GM23338 (cell line): ENCODE data around the gene DNASE1L2. TPM values are rescaled to one million over a fixed set of nuclear protein-coding genes. Genes with fewer than 3 reads are reported as not detected.

ENCODE experiments used
- ATAC-seq: fragments of 200-7000 bp; cut with Tn5 transposase; 3 replicates; pipeline ENCODE4 v1.9.1; 2020
- DNase-seq: peaks from one replicate; pipeline ENCODE4 v3.0.0-alpha.2; 2015; ENCODE audit warnings: low spot score
- H2AFZ ChIP-seq: fragments of 200-600 bp; sonication (generic); 2 replicates; pipeline ENCODE4 v1.8.0; 2016; ENCODE audit warnings: antibody characterized with exemption, mild to moderate bottlenecking, moderate library complexity
- H3F3A ChIP-seq: fragments of 200-600 bp; sonication (generic); replicated peaks from 2 replicates; pipeline ENCODE4 v1.8.0; 2017; ENCODE audit warnings: antibody characterized with exemption, mixed run types, low read depth
- H3K27ac ChIP-seq: fragments of 200-600 bp; sonication (generic); 2 replicates; pipeline ENCODE4 v1.6.1; 2016; ENCODE audit warnings: low read depth
- H3K27me3 ChIP-seq: fragments of 200-600 bp; sonication (generic); 2 replicates; pipeline ENCODE4 v1.8.0; 2016; ENCODE audit warnings: mild to moderate bottlenecking, mixed run types, moderate library complexity; ENCODE audit not compliant: insufficient read depth
- H3K36me3 ChIP-seq: fragments of 200-600 bp; sonication (generic); 2 replicates; pipeline ENCODE4 v1.8.0; 2016; ENCODE audit warnings: mild to moderate bottlenecking; ENCODE audit not compliant: insufficient read depth
- H3K4me1 ChIP-seq: fragments of 200-600 bp; sonication (generic); 2 replicates; pipeline ENCODE4 v1.8.0; 2016; ENCODE audit warnings: mild to moderate bottlenecking, moderate library complexity; ENCODE audit not compliant: insufficient read depth
- H3K4me2 ChIP-seq: fragments of 200-600 bp; sonication (generic); 2 replicates; pipeline ENCODE4 v1.7.1; 2017; ENCODE audit warnings: mixed run types
- H3K4me3 ChIP-seq: fragments of 200-600 bp; sonication (generic); 2 replicates; pipeline ENCODE4 v1.6.1; 2016; ENCODE audit warnings: mixed run types
- H3K79me2 ChIP-seq: fragments of 200-600 bp; sonication (generic); replicated peaks from 2 replicates; pipeline ENCODE4 v1.8.0; 2017; ENCODE audit warnings: mild to moderate bottlenecking; ENCODE audit not compliant: insufficient read depth
- H3K9me2 ChIP-seq: fragments of 200-600 bp; sonication (generic); 2 replicates; pipeline ENCODE4 v1.8.0; 2017; ENCODE audit not compliant: insufficient read depth
- H4K20me1 ChIP-seq: fragments of 200-600 bp; sonication (generic); replicated peaks from 2 replicates; pipeline ENCODE4 v1.8.0; 2017; ENCODE audit warnings: mild to moderate bottlenecking; ENCODE audit not compliant: insufficient read depth
- H3K27ac Mint-ChIP-seq: 2 replicates; pipeline ENCODE4 v1.8.0; 2020; ENCODE audit warnings: inconsistent platforms, mild to moderate bottlenecking, moderate library complexity, mixed read lengths
- H3K27me3 Mint-ChIP-seq: 3 replicates; pipeline ENCODE4 v1.8.0; 2022; ENCODE audit warnings: low read depth, mild to moderate bottlenecking, moderate library complexity, mixed read lengths, inconsistent platforms; ENCODE audit not compliant: insufficient read depth, poor library complexity
- H3K36me3 Mint-ChIP-seq: 3 replicates; pipeline ENCODE4 v1.8.0; 2021; ENCODE audit warnings: low read depth, mild to moderate bottlenecking, inconsistent platforms, moderate library complexity, mixed read lengths
- H3K4me1 Mint-ChIP-seq: 3 replicates; pipeline ENCODE4 v1.8.0; 2020; ENCODE audit warnings: mild to moderate bottlenecking, inconsistent platforms, mixed read lengths
- H3K4me3 Mint-ChIP-seq: 3 replicates; pipeline ENCODE4 v1.8.0; 2021; ENCODE audit warnings: moderate library complexity, mild to moderate bottlenecking, inconsistent platforms, mixed read lengths
- H3K9me3 Mint-ChIP-seq: 3 replicates; pipeline ENCODE4 v1.8.0; 2020; ENCODE audit warnings: moderate library complexity, mild to moderate bottlenecking, inconsistent platforms, mixed read lengths
- CREB1 ChIP-seq: fragments of 250-450 bp; sonication (Bioruptor Pico); IDR thresholded peaks from 2 replicates; pipeline ENCODE4 v1.5.0; 2020; ENCODE audit warnings: low read depth, mild to moderate bottlenecking, moderate library complexity
- EZH2 ChIP-seq: fragments of 200-600 bp; sonication (generic); IDR thresholded peaks from one replicate; pipeline ENCODE4 v1.8.0; 2017; ENCODE audit warnings: antibody characterized with exemption, mild to moderate bottlenecking, low read depth; ENCODE audit not compliant: unreplicated experiment
- EZH2phosphoT487 ChIP-seq: fragments of 200-600 bp; sonication (generic); IDR thresholded peaks from one replicate; pipeline ENCODE4 v1.8.1; 2018; ENCODE audit warnings: antibody characterized with exemption; ENCODE audit not compliant: unreplicated experiment
- JUNB ChIP-seq: IDR thresholded peaks from one replicate; pipeline ENCODE4 v1.6.1; 2016; ENCODE audit warnings: antibody characterized with exemption; ENCODE audit not compliant: unreplicated experiment
- NANOG ChIP-seq: IDR thresholded peaks from 2 replicates; pipeline ENCODE4 v1.6.1; 2016; ENCODE audit warnings: antibody characterized with exemption, borderline replicate concordance
- POLR2AphosphoS5 ChIP-seq: IDR thresholded peaks from 2 replicates; pipeline ENCODE4 v1.6.1; 2016; ENCODE audit warnings: antibody characterized with exemption, low read depth
- STAT1 ChIP-seq: IDR thresholded peaks from one replicate; pipeline ENCODE4 v1.6.1; 2016; ENCODE audit warnings: antibody characterized with exemption; ENCODE audit not compliant: unreplicated experiment
- ZNF114 ChIP-seq: fragments of 250-450 bp; sonication (Bioruptor Pico); IDR thresholded peaks from 2 replicates; pipeline ENCODE4 v1.5.0; 2020; ENCODE audit warnings: mild to moderate bottlenecking, moderate library complexity
- ZNF331 ChIP-seq: fragments of 250-450 bp; sonication (Bioruptor Pico); IDR thresholded peaks from 2 replicates; pipeline ENCODE4 v1.5.0; 2020; ENCODE audit warnings: low read depth, mild to moderate bottlenecking, moderate library complexity
- polyA plus RNA-seq: library from polyadenylated mRNA; unstranded; fragments of >200 nt; fragmentation: Nextera tagmentation; extraction: Ambion mirVana; gene quantifications from 2 replicates; pipeline ENCODE4 v1.2.1, GENCODE V29; 2016
- total RNA-seq: library from RNA; depleted of rRNA; stranded (reverse); fragments of >200 nt; shearing (Covaris generic); gene quantifications from 2 replicates; pipeline ENCODE4 v1.2.3, GENCODE V29; 2014
- TF ChIP-seq, protein P1 (sequence below): fragments of 250-450 bp; sonication (Bioruptor Pico); IDR thresholded peaks from 2 replicates; pipeline ENCODE4 v1.5.0; 2020; ENCODE audit warnings: mild to moderate bottlenecking, moderate library complexity
- TF ChIP-seq, protein P2 (sequence below): IDR thresholded peaks from 2 replicates; pipeline ENCODE4 v1.6.1; 2016; ENCODE audit warnings: antibody characterized with exemption
- TF ChIP-seq, protein P3 (sequence below): IDR thresholded peaks from one replicate; pipeline ENCODE4 v1.6.1; 2018; ENCODE audit warnings: antibody characterized with exemption; ENCODE audit not compliant: unreplicated experiment
- TF ChIP-seq, protein P4 (sequence below), 2 experiments: fragments of 200-600 bp in 1 of 2; sonication (generic) in 1 of 2; conservative IDR thresholded peaks; 2 replicates each; pipeline versions ENCODE4 v1.5.1 to v1.6.1; 2016 to 2017; ENCODE audit warnings: antibody characterized with exemption in 2 of 2, low read depth in 2 of 2, mild to moderate bottlenecking in 2 of 2, moderate library complexity in 1 of 2

The DNASE1L2 gene
- total and polyA plus RNA-seq, 2 experiments from 2014 or later, result 0.23 TPM; not detected in 1

DNA sequence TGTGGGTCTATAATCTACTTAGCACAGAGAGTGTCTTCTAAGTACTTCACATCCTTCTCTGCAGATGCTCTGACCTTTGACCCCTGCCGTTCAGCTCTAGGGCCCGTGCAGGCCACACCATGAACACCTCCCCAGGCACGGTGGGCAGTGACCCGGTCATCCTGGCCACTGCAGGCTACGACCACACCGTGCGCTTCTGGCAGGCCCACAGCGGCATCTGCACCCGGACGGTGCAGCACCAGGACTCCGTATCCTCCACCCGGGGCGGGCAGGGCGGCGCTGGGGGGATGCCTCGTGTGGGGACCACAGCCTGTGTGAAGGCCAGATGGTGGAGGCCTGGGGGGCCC is 30.3 kb upstream of the DNASE1L2 start:
- Mint-ChIP-seq H3K36me3 (peaks cover 14% of the 10 kb centered on the region), H3K9me3 (no peaks in the 10 kb centered on the region), H3K4me3 (peak overlapping the region; percentile 84), H3K4me1 (peaks cover 13% of the 10 kb centered on the region), H3K27me3 (peaks cover 19% of the 10 kb centered on the region), H3K27ac (no peak overlapping the region)
- Histone ChIP-seq H3K79me2 (no peaks in the 10 kb centered on the region), H3K4me2 (peak overlapping the region; percentile 95), H2AFZ (no peak overlapping the region; the same call in 1 of the 2 replicates), H3K27ac (no peak overlapping the region), H4K20me1 (no peaks in the 10 kb centered on the region), H3K36me3 (no peaks in the 10 kb centered on the region), H3K4me3 (peak overlapping the region; percentile 95), H3K9me2 (no peaks in the 10 kb centered on the region), H3K27me3 (peaks cover 10% of the 10 kb centered on the region; the same call in 1 of the 2 replicates), H3K4me1 (peaks cover 4% of the 10 kb centered on the region; the same call in 1 of the 2 replicates), H3F3A (peaks cover 4% of the 10 kb centered on the region; the same call in 1 of the 2 replicates)
- DNase-seq, result no peak
- ATAC-seq, result peak; percentile 28
- TF ChIP-seq ZNF114 (CRISPR knock-in tag), result no peak
- TF ChIP-seq CREB1 (CRISPR knock-in tag), result no peak
- TF ChIP-seq POLR2AphosphoS5, result no peak
- no peak for TF ChIP-seq ZNF331 (CRISPR knock-in tag)
- TF ChIP-seq STAT1, result no peak
- TF ChIP-seq, protein P1, sequence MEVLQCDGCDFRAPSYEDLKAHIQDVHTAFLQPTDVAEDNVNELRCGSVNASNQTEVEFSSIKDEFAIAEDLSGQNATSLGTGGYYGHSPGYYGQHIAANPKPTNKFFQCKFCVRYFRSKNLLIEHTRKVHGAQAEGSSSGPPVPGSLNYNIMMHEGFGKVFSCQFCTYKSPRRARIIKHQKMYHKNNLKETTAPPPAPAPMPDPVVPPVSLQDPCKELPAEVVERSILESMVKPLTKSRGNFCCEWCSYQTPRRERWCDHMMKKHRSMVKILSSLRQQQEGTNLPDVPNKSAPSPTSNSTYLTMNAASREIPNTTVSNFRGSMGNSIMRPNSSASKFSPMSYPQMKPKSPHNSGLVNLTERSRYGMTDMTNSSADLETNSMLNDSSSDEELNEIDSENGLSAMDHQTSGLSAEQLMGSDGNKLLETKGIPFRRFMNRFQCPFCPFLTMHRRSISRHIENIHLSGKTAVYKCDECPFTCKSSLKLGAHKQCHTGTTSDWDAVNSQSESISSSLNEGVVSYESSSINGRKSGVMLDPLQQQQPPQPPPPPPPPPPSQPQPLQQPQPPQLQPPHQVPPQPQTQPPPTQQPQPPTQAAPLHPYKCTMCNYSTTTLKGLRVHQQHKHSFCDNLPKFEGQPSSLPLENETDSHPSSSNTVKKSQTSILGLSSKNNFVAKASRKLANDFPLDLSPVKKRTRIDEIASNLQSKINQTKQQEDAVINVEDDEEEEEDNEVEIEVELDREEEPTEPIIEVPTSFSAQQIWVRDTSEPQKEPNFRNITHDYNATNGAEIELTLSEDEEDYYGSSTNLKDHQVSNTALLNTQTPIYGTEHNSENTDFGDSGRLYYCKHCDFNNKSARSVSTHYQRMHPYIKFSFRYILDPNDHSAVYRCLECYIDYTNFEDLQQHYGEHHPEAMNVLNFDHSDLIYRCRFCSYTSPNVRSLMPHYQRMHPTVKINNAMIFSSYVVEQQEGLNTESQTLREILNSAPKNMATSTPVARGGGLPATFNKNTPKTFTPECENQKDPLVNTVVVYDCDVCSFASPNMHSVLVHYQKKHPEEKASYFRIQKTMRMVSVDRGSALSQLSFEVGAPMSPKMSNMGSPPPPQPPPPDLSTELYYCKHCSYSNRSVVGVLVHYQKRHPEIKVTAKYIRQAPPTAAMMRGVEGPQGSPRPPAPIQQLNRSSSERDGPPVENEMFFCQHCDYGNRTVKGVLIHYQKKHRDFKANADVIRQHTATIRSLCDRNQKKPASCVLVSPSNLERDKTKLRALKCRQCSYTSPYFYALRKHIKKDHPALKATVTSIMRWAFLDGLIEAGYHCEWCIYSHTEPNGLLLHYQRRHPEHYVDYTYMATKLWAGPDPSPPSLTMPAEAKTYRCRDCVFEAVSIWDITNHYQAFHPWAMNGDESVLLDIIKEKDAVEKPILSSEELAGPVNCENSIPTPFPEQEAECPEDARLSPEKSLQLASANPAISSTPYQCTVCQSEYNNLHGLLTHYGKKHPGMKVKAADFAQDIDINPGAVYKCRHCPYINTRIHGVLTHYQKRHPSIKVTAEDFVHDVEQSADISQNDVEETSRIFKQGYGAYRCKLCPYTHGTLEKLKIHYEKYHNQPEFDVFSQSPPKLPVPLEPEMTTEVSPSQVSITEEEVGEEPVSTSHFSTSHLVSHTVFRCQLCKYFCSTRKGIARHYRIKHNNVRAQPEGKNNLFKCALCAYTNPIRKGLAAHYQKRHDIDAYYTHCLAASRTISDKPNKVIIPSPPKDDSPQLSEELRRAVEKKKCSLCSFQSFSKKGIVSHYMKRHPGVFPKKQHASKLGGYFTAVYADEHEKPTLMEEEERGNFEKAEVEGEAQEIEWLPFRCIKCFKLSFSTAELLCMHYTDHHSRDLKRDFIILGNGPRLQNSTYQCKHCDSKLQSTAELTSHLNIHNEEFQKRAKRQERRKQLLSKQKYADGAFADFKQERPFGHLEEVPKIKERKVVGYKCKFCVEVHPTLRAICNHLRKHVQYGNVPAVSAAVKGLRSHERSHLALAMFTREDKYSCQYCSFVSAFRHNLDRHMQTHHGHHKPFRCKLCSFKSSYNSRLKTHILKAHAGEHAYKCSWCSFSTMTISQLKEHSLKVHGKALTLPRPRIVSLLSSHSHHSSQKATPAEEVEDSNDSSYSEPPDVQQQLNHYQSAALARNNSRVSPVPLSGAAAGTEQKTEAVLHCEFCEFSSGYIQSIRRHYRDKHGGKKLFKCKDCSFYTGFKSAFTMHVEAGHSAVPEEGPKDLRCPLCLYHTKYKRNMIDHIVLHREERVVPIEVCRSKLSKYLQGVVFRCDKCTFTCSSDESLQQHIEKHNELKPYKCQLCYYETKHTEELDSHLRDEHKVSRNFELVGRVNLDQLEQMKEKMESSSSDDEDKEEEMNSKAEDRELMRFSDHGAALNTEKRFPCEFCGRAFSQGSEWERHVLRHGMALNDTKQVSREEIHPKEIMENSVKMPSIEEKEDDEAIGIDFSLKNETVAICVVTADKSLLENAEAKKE (CRISPR knock-in tag), result no peak
- TF ChIP-seq, protein P2, sequence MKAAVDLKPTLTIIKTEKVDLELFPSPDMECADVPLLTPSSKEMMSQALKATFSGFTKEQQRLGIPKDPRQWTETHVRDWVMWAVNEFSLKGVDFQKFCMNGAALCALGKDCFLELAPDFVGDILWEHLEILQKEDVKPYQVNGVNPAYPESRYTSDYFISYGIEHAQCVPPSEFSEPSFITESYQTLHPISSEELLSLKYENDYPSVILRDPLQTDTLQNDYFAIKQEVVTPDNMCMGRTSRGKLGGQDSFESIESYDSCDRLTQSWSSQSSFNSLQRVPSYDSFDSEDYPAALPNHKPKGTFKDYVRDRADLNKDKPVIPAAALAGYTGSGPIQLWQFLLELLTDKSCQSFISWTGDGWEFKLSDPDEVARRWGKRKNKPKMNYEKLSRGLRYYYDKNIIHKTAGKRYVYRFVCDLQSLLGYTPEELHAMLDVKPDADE, result no peak
- TF ChIP-seq, protein P3, sequence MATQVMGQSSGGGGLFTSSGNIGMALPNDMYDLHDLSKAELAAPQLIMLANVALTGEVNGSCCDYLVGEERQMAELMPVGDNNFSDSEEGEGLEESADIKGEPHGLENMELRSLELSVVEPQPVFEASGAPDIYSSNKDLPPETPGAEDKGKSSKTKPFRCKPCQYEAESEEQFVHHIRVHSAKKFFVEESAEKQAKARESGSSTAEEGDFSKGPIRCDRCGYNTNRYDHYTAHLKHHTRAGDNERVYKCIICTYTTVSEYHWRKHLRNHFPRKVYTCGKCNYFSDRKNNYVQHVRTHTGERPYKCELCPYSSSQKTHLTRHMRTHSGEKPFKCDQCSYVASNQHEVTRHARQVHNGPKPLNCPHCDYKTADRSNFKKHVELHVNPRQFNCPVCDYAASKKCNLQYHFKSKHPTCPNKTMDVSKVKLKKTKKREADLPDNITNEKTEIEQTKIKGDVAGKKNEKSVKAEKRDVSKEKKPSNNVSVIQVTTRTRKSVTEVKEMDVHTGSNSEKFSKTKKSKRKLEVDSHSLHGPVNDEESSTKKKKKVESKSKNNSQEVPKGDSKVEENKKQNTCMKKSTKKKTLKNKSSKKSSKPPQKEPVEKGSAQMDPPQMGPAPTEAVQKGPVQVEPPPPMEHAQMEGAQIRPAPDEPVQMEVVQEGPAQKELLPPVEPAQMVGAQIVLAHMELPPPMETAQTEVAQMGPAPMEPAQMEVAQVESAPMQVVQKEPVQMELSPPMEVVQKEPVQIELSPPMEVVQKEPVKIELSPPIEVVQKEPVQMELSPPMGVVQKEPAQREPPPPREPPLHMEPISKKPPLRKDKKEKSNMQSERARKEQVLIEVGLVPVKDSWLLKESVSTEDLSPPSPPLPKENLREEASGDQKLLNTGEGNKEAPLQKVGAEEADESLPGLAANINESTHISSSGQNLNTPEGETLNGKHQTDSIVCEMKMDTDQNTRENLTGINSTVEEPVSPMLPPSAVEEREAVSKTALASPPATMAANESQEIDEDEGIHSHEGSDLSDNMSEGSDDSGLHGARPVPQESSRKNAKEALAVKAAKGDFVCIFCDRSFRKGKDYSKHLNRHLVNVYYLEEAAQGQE, result no peak
- TF ChIP-seq JUNB, result no peak
- TF ChIP-seq NANOG, result no peak
- TF ChIP-seq, protein P4, sequence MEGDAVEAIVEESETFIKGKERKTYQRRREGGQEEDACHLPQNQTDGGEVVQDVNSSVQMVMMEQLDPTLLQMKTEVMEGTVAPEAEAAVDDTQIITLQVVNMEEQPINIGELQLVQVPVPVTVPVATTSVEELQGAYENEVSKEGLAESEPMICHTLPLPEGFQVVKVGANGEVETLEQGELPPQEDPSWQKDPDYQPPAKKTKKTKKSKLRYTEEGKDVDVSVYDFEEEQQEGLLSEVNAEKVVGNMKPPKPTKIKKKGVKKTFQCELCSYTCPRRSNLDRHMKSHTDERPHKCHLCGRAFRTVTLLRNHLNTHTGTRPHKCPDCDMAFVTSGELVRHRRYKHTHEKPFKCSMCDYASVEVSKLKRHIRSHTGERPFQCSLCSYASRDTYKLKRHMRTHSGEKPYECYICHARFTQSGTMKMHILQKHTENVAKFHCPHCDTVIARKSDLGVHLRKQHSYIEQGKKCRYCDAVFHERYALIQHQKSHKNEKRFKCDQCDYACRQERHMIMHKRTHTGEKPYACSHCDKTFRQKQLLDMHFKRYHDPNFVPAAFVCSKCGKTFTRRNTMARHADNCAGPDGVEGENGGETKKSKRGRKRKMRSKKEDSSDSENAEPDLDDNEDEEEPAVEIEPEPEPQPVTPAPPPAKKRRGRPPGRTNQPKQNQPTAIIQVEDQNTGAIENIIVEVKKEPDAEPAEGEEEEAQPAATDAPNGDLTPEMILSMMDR (conservative IDR thresholded peaks at IDR 0.05; ENCODE audit: low read depth in 2 of 2), result no peak
- no peak for TF ChIP-seq EZH2phosphoT487
- no peak for TF ChIP-seq EZH2
